Neural progenitor cell (in vitro differentiated cells): ENCODE measurements around the gene SLC38A7.

Experiments used
- EZH2phosphoT487 ChIP-seq: fragments of 200-600 bp; sonication (generic); IDR thresholded peaks from 2 replicates; pipeline ENCODE4 v1.6.1; 2017; ENCODE audit warnings: antibody characterized with exemption
- TF ChIP-seq, protein P1 (sequence below): fragments of 200-600 bp; sonication (generic); IDR thresholded peaks from 2 replicates; pipeline ENCODE4 v1.5.1; 2017; ENCODE audit warnings: antibody characterized with exemption, mild to moderate bottlenecking

- TF ChIP-seq, protein P1, sequence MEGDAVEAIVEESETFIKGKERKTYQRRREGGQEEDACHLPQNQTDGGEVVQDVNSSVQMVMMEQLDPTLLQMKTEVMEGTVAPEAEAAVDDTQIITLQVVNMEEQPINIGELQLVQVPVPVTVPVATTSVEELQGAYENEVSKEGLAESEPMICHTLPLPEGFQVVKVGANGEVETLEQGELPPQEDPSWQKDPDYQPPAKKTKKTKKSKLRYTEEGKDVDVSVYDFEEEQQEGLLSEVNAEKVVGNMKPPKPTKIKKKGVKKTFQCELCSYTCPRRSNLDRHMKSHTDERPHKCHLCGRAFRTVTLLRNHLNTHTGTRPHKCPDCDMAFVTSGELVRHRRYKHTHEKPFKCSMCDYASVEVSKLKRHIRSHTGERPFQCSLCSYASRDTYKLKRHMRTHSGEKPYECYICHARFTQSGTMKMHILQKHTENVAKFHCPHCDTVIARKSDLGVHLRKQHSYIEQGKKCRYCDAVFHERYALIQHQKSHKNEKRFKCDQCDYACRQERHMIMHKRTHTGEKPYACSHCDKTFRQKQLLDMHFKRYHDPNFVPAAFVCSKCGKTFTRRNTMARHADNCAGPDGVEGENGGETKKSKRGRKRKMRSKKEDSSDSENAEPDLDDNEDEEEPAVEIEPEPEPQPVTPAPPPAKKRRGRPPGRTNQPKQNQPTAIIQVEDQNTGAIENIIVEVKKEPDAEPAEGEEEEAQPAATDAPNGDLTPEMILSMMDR: no peak
- TF ChIP-seq EZH2phosphoT487: no peak
Measured at GRCh38 chr16:58628845-58629732, 55.5 kb downstream of the SLC38A7 start.
